Trophoblast cell (in vitro differentiated cells and primary cell): ENCODE data around the gene GIPC3.

Experiments used
- DNase-seq, 2 donors: peaks; one replicate each; pipeline ENCODE4 v3.0.0-alpha.2; 2016
- H2AFZ ChIP-seq: 2 replicates; pipeline ENCODE4 v1.6.1; 2013; ENCODE audit warnings: low read length, moderate library complexity, mild to moderate bottlenecking; ENCODE audit not compliant: insufficient read depth, poor library complexity
- H2AK5ac ChIP-seq: 2 replicates; pipeline ENCODE4 v1.6.1; 2013; ENCODE audit warnings: mild to moderate bottlenecking, low read length
- H2BK120ac ChIP-seq: 2 replicates; pipeline ENCODE4 v1.6.1; 2013; ENCODE audit warnings: low read length, mild to moderate bottlenecking, moderate library complexity; ENCODE audit not compliant: insufficient read depth, poor library complexity
- H2BK12ac ChIP-seq: 2 replicates; pipeline ENCODE4 v1.6.1; 2013; ENCODE audit warnings: mild to moderate bottlenecking, low read length, moderate library complexity
- H2BK5ac ChIP-seq: 2 replicates; pipeline ENCODE4 v1.6.1; 2013; ENCODE audit warnings: low read length, low read depth, moderate library complexity, mild to moderate bottlenecking; ENCODE audit not compliant: poor library complexity
- H3K14ac ChIP-seq: 2 replicates; pipeline ENCODE4 v1.6.1; 2013; ENCODE audit warnings: mild to moderate bottlenecking, low read length
- H3K18ac ChIP-seq: 2 replicates; pipeline ENCODE4 v1.6.1; 2013; ENCODE audit warnings: mild to moderate bottlenecking, low read length
- H3K23ac ChIP-seq: 2 replicates; pipeline ENCODE4 v1.6.1; 2013; ENCODE audit warnings: low read length
- H3K27ac ChIP-seq: 2 replicates; pipeline ENCODE4 v1.5.1; 2013; ENCODE audit warnings: low read depth, mild to moderate bottlenecking, inconsistent platforms, low read length, moderate library complexity
- H3K27me3 ChIP-seq: 2 replicates; pipeline ENCODE4 v1.6.1; 2013; ENCODE audit warnings: inconsistent platforms, mild to moderate bottlenecking, low read length, moderate library complexity; ENCODE audit not compliant: insufficient read depth
- H3K36me3 ChIP-seq, 2 experiments: 1 replicate in 1 of 2; 2 replicates in 1 of 2; pipeline ENCODE4 v1.6.1; 2013; ENCODE audit warnings: low read length in 2 of 2, mild to moderate bottlenecking in 2 of 2, moderate library complexity in 1 of 2; ENCODE audit not compliant: insufficient read depth in 2 of 2, control insufficient read depth in 1 of 2
- H3K4ac ChIP-seq: 2 replicates; pipeline ENCODE4 v1.6.1; 2013; ENCODE audit warnings: low read depth, mild to moderate bottlenecking, low read length, moderate library complexity
- H3K4me1 ChIP-seq, 2 experiments: 1 replicate in 1 of 2; 2 replicates in 1 of 2; pipeline ENCODE4 v1.6.1; 2013; ENCODE audit warnings: low read length in 2 of 2, mild to moderate bottlenecking in 2 of 2, moderate library complexity in 1 of 2; ENCODE audit not compliant: insufficient read depth in 2 of 2, control insufficient read depth in 1 of 2
- H3K4me2 ChIP-seq: 2 replicates; pipeline ENCODE4 v1.6.1; 2013; ENCODE audit warnings: inconsistent platforms, mild to moderate bottlenecking, low read length, moderate library complexity
- H3K4me3 ChIP-seq: 2 replicates; pipeline ENCODE4 v1.5.1; 2013; ENCODE audit warnings: mild to moderate bottlenecking, low read depth, low read length, inconsistent platforms
- H3K79me1 ChIP-seq: one replicate; pipeline ENCODE4 v1.6.1; 2013; ENCODE audit warnings: low read length
- H3K79me2 ChIP-seq: 2 replicates; pipeline ENCODE4 v1.6.1; 2013; ENCODE audit warnings: low read length, mild to moderate bottlenecking; ENCODE audit not compliant: control insufficient read depth, insufficient read depth, poor library complexity
- H3K9ac ChIP-seq: 2 replicates; pipeline ENCODE4 v1.6.1; 2013; ENCODE audit warnings: mild to moderate bottlenecking, low read length
- H3K9me3 ChIP-seq: 2 replicates; pipeline ENCODE4 v1.6.1; 2013; ENCODE audit warnings: low read depth, mild to moderate bottlenecking, control low read depth, inconsistent platforms, low read length; ENCODE audit not compliant: insufficient read depth
- H4K12ac ChIP-seq: 2 replicates; pipeline ENCODE4 v1.6.1; 2013; ENCODE audit warnings: low read depth, mild to moderate bottlenecking, low read length, moderate library complexity
- H4K8ac ChIP-seq: 2 replicates; pipeline ENCODE4 v1.6.1; 2013; ENCODE audit warnings: low read depth, mild to moderate bottlenecking, low read length, moderate library complexity
- H4K91ac ChIP-seq: one replicate; pipeline ENCODE4 v1.6.1; 2013; ENCODE audit warnings: low read depth, mild to moderate bottlenecking, low read length, moderate library complexity
- WGBS: extraction: QIAGEN DNeasy Blood & Tissue Kit; methylation state at CpG from one replicate; pipeline ENCODE4 v1.1.7; 2013; ENCODE audit warnings: missing lambda C conversion rate; ENCODE audit not compliant: insufficient read length, insufficient coverage; ENCODE audit errors: extremely low coverage; 5-methylcytosine and 5-hydroxymethylcytosine counted together

Gene GIPC3

DNA sequence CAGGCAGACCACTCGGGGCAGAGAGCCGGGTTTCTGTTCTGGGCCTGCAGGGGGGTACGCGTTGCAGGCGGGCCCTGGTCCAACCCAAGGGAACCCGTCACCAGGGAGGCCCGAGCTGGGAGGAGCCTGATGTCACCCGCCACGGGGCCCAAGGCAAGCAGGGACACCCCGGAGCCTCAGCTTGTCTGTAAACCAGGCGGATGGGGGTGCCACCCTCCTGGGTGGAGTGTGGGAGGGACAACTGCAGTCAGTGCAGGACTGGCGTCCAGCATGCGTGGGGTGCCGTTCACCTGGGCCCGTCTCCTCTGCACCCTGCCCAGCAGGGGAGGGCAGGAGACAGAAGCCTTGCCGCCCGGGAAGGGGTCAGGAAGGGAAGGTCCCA lies 34.3 kb downstream of the GIPC3 start:
- Histone ChIP-seq H3K4me2 (no peak overlapping the region), H3K79me1 (no peaks in the 10 kb centered on the region), H3K4me1 (peaks cover 0 to 6% of the 10 kb centered on the region in 2 experiments), H3K23ac (no peak overlapping the region), H4K8ac (no peak overlapping the region), H2AFZ (no peak overlapping the region), H3K9ac (no peak overlapping the region), H3K9me3 (no peaks in the 10 kb centered on the region), H3K27me3 (no peaks in the 10 kb centered on the region), H3K18ac (no peak overlapping the region), H2BK120ac (no peak overlapping the region), H3K27ac (no peak overlapping the region), H4K91ac (no peak overlapping the region), H3K4ac (no peak overlapping the region), H3K4me3 (no peak overlapping the region), H2BK5ac (no peak overlapping the region), H2BK12ac (no peak overlapping the region), H2AK5ac (no peak overlapping the region), H3K79me2 (no peaks in the 10 kb centered on the region), H3K36me3 (peaks cover 58 to 59% of the 10 kb centered on the region in 2 experiments), H3K14ac (no peak overlapping the region), H4K12ac (no peak overlapping the region)
- no peak for DNase-seq
- no CpG with 5 or more reads among the region's 17 CpGs for WGBS

DNA sequence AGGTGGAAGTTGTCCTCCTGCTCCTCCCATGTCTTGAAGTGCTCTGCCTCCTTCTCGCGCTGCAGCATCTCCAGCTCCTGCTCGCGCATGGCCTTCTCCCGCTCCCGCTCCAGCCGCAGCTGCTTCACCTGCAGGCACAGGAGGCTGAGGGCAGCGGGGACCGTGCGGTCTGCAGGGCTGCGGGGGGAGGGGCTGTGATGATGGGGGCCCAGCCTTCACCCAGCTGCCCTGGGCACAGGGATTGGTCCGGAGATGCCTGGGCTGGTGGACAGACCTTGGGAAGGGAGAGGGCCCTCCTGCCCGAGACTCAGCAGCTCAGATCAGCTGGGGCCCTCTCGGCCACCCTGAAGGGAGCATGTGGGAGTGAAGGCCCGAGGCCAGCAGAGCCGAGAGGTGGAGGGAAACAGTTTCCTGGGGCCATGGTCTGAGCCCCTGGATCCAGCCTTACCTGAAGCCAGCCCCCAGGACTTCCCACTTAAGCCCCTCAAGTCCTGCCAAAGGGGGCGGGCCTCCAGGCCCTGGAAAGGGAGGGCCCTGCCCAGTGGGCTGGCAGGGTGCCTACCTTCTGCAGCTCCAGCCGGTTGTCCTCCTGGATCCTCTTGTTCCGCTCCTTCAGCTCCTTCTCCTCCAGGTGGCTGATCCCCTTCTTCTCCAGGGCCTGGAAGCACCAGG lies 35.0 kb downstream of the GIPC3 start:
- Histone ChIP-seq H3K4me1 (peaks cover under 1 to 6% of the 10 kb centered on the region in 2 experiments), H3K27me3 (no peaks in the 10 kb centered on the region), H3K79me2 (no peaks in the 10 kb centered on the region), H3K4me3 (no peak overlapping the region), H2AK5ac (no peak overlapping the region), H3K18ac (no peak overlapping the region), H3K4me2 (no peak overlapping the region), H3K14ac (no peak overlapping the region), H2AFZ (no peak overlapping the region), H4K91ac (no peak overlapping the region), H4K12ac (no peak overlapping the region), H4K8ac (no peak overlapping the region), H3K9ac (no peak overlapping the region), H2BK5ac (no peak overlapping the region), H3K36me3 (peaks cover 54 to 56% of the 10 kb centered on the region in 2 experiments), H2BK12ac (no peak overlapping the region), H3K4ac (no peak overlapping the region), H3K27ac (no peak overlapping the region), H3K9me3 (no peaks in the 10 kb centered on the region), H2BK120ac (no peak overlapping the region), H3K23ac (no peak overlapping the region), H3K79me1 (no peaks in the 10 kb centered on the region)
- no peak for DNase-seq
- WGBS, result no CpG with 5 or more reads among the region's 19 CpGs

- WGBS, result no CpG with 5 or more reads among the region's 24 CpGs
- Histone ChIP-seq H3K23ac (no peak overlapping the region), H2AK5ac (no peak overlapping the region), H3K4me3 (no peak overlapping the region), H3K4me1 (peaks cover 7 to 13% of the 10 kb centered on the region in 2 experiments), H3K79me2 (peaks cover 5% of the 10 kb centered on the region), H4K12ac (no peak overlapping the region), H2BK5ac (no peak overlapping the region), H3K4ac (no peak overlapping the region), H4K91ac (no peak overlapping the region), H4K8ac (no peak overlapping the region), H3K36me3 (peaks cover 47 to 51% of the 10 kb centered on the region in 2 experiments), H3K14ac (no peak overlapping the region), H3K9me3 (no peaks in the 10 kb centered on the region), H2AFZ (no peak overlapping the region), H2BK120ac (no peak overlapping the region), H3K27me3 (no peaks in the 10 kb centered on the region), H3K9ac (no peak overlapping the region), H3K4me2 (no peak overlapping the region), H3K79me1 (no peaks in the 10 kb centered on the region), H2BK12ac (no peak overlapping the region), H3K18ac (no peak overlapping the region), H3K27ac (no peak overlapping the region)
- no peak for DNase-seq
Measured at GRCh38 chr19:3620817-3621547, 35.7 kb downstream of the GIPC3 start.

DNA sequence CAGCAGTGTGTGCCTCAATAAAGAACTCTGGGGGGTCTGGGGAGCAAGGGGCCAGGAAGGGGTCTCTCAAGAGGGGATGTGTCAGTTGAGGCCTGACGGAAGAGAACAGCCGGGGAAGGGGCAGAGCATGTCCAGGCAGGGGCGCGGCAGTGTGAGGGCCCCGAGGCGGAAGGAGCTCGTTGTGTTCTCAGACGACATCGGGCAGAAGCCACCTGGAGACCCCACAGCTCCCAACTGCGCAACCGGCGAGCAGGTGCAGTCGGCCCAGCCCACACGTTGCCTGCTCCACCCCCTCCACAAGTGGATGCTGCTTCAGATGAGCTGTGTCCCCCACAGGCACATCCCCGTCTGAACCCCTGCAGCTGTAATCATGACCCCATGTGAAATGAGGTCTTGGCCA lies 36.4 kb downstream of the GIPC3 start:
- Histone ChIP-seq H2BK5ac (no peak overlapping the region), H3K23ac (no peak overlapping the region), H2AFZ (no peak overlapping the region)

More for the DNA sequence above, 36.4 kb downstream of the GIPC3 start:
- Histone ChIP-seq H3K4me3 (no peak overlapping the region), H3K14ac (no peak overlapping the region), H2BK12ac (no peak overlapping the region), H4K91ac (no peak overlapping the region), H3K36me3 (peaks cover 46 to 51% of the 10 kb centered on the region in 2 experiments), H4K12ac (no peak overlapping the region), H3K79me1 (peaks cover 3% of the 10 kb centered on the region), H2AK5ac (no peak overlapping the region), H3K27me3 (no peaks in the 10 kb centered on the region), H3K9ac (no peak overlapping the region), H3K18ac (no peak overlapping the region), H2BK120ac (no peak overlapping the region), H3K4ac (no peak overlapping the region), H3K79me2 (peaks cover 9% of the 10 kb centered on the region), H3K4me1 (peaks cover 9 to 15% of the 10 kb centered on the region in 2 experiments), H3K4me2 (no peak overlapping the region), H3K9me3 (no peaks in the 10 kb centered on the region), H4K8ac (no peak overlapping the region), H3K27ac (no peak overlapping the region)
- no peak for DNase-seq
- WGBS, result no CpG with 5 or more reads among the region's 15 CpGs
